Measurements from ENCODE around the gene SPATA20.

The SPATA20 gene

GRCh38 chr17:50577451-50577954 lies 30.5 kb downstream of the SPATA20 start:
- DNase-seq (ENCODE audit: low read depth, low spot score), result no peak

DNA sequence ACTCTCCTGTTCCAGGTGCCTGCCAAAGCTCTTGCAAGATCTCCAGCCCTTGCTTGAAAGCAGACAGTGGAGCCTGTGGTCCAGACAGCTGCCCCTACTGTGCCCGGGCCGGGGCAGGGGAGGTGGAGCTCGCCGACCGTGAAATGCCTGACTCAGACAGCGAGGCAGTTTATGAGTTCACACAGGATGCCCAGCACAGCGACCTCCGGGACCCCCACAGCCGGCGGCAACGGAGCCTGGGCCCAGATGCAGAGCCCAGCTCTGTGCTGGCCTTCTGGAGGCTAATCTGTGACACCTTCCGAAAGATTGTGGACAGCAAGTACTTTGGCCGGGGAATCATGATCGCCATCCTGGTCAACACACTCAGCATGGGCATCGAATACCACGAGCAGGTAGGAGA lies 31.2 kb downstream of the SPATA20 start:
- DNase-seq (ENCODE audit: low read depth, low spot score), result no peak

DNA sequence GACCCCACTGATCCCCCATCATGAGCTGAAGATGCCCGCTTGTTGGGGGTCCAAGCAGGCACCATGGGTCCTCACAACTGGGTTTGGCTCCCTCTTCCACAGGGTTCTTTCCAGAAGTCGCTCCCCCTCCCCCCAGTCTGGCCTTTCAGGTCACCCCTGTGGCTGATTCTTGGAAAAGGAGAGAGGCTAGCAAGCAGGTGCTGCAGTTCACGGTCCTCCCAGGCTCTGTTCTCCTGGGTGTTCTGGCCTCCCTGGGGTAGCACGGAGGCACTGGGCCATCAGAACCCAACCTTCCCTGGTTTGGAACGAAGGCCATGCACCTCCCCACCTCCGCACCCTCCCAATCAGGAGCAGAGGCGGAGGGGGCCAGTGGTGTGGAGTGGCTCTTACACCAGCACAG lies 32.4 kb downstream of the SPATA20 start:
- no peak for DNase-seq (ENCODE audit: low read depth, low spot score)

GRCh38 chr17:50580646-50581045 lies 33.7 kb downstream of the SPATA20 start:
- no peak for DNase-seq (ENCODE audit: low read depth, low spot score)

- no peak for DNase-seq (ENCODE audit: low read depth, low spot score)
Observed at GRCh38 chr17:50581316-50581715, 34.3 kb downstream of the SPATA20 start.

- no peak for DNase-seq (ENCODE audit: low read depth, low spot score)
Observed at GRCh38 chr17:50582741-50583140, 35.8 kb downstream of the SPATA20 start.

GRCh38 chr17:50583641-50584040 lies 36.7 kb downstream of the SPATA20 start:
- no peak for DNase-seq (ENCODE audit: low read depth, low spot score)

DNA sequence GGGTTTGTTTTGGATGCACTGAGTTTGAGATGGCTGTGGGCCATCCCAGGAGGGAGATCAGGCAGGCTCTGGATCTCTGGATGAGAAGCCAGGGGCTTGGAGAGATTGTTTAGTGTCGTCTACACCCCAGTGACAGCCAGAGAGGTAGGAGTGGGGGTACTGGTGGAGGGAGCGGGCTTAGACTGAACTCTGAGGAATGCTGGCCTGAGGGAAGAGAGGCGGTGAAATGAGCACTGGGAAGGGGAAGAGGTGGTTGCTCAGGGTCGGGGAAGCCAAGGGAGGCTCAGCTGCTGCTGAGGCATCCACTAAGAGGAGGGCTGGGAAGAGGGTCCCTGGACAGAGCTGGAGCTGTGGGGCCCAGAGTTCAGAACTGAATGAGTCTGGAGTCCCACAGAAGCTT lies 37.1 kb downstream of the SPATA20 start:
- no peak for DNase-seq (ENCODE audit: low read depth, low spot score)

DNA sequence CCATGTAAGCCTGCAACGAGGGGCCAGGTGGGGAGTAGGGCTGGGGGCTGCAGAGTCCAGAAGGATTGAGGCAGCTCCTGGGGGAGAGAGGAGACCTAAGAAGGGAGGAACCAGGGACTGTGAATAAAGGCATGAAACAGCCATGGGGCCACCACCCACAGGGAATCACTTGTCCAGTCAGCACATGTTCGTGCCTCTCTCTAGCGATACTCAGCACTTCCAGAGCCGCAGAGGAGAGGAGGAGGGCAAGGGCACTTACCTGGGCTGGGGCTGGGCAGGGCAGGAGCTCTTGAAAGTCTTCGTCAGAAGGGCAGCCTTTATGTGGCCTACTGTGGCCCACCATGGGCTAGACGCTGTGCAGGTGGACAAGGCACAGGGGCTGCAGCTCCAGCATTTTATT lies 37.8 kb downstream of the SPATA20 start:
- no peak for DNase-seq (ENCODE audit: low read depth, low spot score)

GRCh38 chr17:50585346-50585745 lies 38.4 kb downstream of the SPATA20 start:
- DNase-seq (ENCODE audit: low read depth, low spot score), result no peak

DNA sequence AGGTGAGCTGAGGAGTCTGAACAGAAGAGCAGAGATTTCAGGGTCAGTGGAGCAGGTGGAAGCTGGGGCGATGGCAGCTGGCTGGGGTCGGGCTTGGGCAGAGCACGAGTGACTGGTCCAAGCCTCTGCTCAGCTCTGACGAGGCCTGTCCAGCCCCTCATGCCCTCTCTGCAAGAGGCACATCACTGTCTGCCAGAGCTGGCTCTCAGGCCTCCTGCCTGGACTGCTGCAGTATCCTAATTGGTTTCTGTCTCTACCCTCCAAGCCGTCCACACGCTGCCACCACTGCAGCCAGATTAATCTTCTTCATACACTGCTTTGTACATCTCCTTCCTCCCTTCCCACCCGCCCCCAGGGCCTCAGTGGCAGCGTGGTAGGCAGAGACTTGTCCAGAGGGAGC lies 38.9 kb downstream of the SPATA20 start:
- DNase-seq (ENCODE audit: low read depth, low spot score), result no peak

- no peak for DNase-seq (ENCODE audit: low read depth, low spot score)
Observed at GRCh38 chr17:50586421-50587247, 39.7 kb downstream of the SPATA20 start.

DNA sequence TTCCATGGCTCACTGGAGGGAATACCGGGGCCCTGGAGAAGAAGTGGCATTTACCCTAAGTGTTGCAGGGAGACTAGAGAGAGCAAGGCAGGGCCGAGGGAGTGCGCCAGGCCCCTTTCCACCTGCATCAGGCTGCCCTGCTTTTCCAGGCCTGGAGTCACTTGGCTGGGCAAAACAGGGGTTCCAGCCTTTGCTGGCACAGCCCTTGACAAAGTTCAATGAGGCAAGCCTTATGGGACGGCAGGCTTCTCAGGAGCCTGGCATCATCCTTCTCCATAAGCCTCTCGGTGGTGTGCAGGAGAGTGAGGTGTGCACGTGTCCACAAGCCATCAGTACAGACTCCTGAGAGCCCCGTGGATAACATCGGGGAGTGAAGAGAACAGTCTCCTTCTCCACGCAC lies 40.6 kb downstream of the SPATA20 start:
- DNase-seq (ENCODE audit: low read depth, low spot score), result no peak

DNA sequence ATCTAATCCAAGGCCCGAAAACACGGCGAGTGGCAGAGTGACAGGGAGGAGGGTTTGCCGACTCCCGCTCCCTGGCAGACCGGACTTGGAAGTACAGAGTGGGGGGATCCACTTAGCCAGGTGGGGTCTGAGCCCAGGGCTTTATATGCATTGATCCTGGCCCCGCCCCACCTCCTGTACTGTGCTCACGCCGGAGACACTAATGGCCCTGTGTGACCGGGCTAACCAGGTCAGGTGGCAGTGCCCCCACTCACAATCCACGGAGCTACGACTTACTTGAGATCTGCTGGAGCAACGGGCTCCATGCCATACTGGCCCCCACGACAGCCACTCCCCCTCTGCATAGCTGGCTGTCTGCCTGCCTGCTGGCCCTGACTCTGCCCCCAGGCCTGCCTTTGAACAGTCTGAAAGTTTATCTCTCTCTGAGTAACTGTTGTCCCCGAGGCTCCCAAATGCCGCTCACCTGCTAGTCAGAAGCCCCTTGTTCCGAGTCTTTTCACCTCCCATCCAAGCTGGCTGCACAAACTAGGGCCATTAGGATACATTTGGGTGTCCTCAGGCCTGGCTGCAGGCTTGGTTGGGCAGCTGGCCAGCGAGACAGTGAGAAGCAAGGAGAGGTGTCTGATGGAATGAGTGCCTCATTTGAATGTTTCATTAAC lies 41.5 kb downstream of the SPATA20 start:
- DNase-seq (ENCODE audit: low read depth, low spot score), result no peak

GRCh38 chr17:50589095-50589705 lies 42.2 kb downstream of the SPATA20 start:
- DNase-seq (ENCODE audit: low read depth, low spot score), result peak; percentile 7

GRCh38 chr17:50590946-50591737 lies 44.2 kb downstream of the SPATA20 start:
- no peak for DNase-seq (ENCODE audit: low read depth, low spot score)

DNA sequence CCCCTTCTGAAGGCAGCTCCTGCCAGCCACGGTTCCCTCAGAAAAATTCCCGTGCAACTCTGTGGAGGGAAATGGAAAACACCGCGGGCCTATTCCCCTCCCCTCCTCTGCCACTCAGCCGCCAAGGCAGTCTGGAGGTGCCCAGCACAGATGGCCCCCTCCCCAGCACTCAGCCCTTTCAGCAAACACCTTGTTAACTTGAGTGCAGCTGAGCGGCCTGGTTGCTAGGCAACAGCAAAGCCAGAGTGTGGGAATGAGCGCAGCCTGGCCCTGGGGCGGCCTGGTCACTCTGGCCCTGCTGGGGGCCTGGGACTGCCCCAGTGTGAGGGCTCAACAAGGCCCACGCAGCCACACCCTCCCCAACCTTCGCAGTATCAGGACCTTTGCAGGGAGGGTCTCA lies 46.3 kb downstream of the SPATA20 start:
- no peak for DNase-seq (ENCODE audit: low read depth, low spot score)

- no peak for DNase-seq (ENCODE audit: low read depth, low spot score)
Observed at GRCh38 chr17:50594128-50594823, 47.3 kb downstream of the SPATA20 start.

- DNase-seq (ENCODE audit: low read depth, low spot score), result no peak
Observed at GRCh38 chr17:50594892-50595291, 47.9 kb downstream of the SPATA20 start.

GRCh38 chr17:50596191-50597037 lies 49.4 kb downstream of the SPATA20 start:
- no peak for DNase-seq (ENCODE audit: low read depth, low spot score)
